Astrocyte of the hippocampus (primary cell): ENCODE data around the gene CDKN2A.

ENCODE experiments used
- DNase-seq: peaks from one replicate; pipeline ENCODE4 v3.0.0; 2011; ENCODE audit warnings: low read depth, low spot score

CDKN2A gene

GRCh38 chr9:22005702-22006606 lies 11.8 kb upstream of the CDKN2A start:
- peak; percentile 61 for DNase-seq

- DNase-seq, result peak; percentile 58
Measured at GRCh38 chr9:22005021-22005701, 11.0 kb upstream of the CDKN2A start.

GRCh38 chr9:22002038-22002437 lies 7.8 kb upstream of the CDKN2A start:
- DNase-seq, result no peak

- DNase-seq, result no peak
Measured at GRCh38 chr9:21998026-21998425, 3.8 kb upstream of the CDKN2A start.

GRCh38 chr9:21997480-21997879 lies 3.3 kb upstream of the CDKN2A start:
- no peak for DNase-seq

GRCh38 chr9:21996858-21997257 lies 2.7 kb upstream of the CDKN2A start:
- DNase-seq, result no peak

- peak; percentile 34 for DNase-seq
Measured at GRCh38 chr9:21996438-21996837, 2.2 kb upstream of the CDKN2A start.

GRCh38 chr9:21995666-21996398 lies 1.6 kb upstream of the CDKN2A start:
- DNase-seq, result peak; percentile 84

GRCh38 chr9:21995006-21995665 lies 944 bp upstream of the CDKN2A start:
- peak; percentile 86 for DNase-seq

GRCh38 chr9:21994556-21995005 lies 389 bp upstream of the CDKN2A start, which contains the start of gene CDKN2B-AS1:
Gene CDKN2B-AS1 (plus strand): TSS chr9:21994791.
- peak; percentile 90 for DNase-seq

GRCh38 chr9:21993007-21993406 lies 1.2 kb downstream of the CDKN2A start:
- no peak for DNase-seq

- DNase-seq, result no peak
Measured at GRCh38 chr9:21991072-21991959, 2.9 kb downstream of the CDKN2A start.

- no peak for DNase-seq
Measured at GRCh38 chr9:21989440-21990189, 4.6 kb downstream of the CDKN2A start.

GRCh38 chr9:21988056-21988990 lies 5.9 kb downstream of the CDKN2A start:
- no peak for DNase-seq

GRCh38 chr9:21985964-21986667 lies 8.1 kb downstream of the CDKN2A start:
- no peak for DNase-seq

- DNase-seq, result no peak
Measured at GRCh38 chr9:21984101-21984500, 10.1 kb downstream of the CDKN2A start.

GRCh38 chr9:21983561-21983935 lies 10.6 kb downstream of the CDKN2A start:
- no peak for DNase-seq
